Raji (cell line): ENCODE results near the gene C2orf68.

Experiments
- POLR2A ChIP-seq: IDR thresholded peaks from 2 replicates; pipeline ENCODE4 v1.6.1; 2011; ENCODE audit warnings: low read depth, low read length, control low read depth; ENCODE audit not compliant: insufficient read depth

The C2orf68 gene

DNA sequence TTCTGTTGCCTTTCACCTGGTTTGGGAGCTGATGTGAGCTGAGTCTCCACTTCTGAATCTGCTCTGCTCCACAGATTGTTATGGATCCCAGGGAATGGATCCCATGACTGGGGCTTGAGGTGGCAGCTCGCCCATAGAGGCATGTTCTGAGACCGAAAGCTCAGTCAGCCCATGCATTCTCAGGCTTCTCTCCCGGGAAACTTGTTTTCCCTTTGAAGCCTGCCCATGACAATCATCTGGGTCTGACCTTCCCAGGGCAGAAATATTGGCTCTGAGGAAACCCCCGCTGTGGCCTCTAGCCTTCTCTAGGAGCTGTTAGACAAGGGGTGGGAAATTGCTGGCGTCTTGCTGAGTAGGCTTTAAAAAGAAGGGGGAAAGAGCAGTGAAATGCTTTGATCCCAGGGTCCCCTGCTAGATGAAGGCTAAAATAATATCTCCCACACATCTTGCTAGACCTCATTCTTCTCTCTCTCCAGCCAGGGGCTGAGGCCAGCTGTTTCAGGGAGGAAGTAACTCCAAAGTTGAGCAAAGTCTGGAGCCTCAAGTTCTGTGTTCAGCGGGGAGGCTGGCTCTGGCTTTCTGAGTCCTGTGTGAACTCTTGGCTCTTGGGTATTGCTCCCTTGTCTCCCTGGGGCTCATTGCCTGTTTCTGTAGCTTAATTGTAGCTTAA is 32.5 kb downstream of the C2orf68 start:
- no peak for TF ChIP-seq POLR2A

DNA sequence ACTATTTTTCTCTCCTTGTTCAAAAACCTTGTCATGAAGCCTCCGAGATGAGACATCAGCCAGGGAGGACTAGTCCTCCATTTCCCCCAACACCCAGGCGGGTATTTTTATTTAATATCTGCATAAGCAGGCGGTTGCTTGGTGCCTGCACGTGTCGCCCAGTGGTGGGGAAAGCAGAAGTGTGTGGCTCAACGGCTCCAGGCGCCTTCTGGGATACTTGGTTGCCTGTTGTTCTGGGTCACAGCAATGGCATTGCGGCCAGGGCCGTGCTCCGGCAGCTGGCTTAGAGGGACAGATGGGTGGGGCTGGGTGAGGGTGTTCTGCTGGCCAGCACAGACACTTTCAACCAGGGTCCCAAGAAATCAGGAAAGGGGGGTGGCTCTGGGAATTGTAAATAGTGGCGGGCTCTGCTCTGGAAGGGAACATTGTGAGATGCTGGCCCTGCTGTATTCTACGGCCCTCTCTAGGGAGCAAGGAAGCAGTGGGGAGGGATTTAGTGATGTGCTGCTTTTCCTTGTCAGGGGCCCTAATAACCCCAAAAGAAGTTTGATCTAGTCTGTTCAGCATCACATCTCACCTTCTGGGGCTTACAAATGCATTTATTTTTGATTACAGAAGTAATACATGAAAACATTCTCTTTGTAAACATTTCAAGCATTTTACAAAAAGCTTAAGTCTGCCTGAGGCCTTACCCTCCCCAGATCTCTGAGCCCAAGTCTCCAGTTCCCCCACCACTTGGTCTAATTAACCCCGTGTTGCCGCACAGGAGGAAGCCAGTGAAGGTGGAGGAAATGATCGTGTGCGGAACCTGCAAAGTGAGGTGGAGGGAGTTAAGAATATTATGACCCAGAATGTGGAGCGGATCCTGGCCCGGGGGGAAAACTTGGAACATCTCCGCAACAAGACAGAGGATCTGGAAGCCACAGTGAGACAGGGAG is 33.4 kb downstream of the C2orf68 start:
- peak; percentile 43; the same call in 1 of the 2 replicates for TF ChIP-seq POLR2A

DNA sequence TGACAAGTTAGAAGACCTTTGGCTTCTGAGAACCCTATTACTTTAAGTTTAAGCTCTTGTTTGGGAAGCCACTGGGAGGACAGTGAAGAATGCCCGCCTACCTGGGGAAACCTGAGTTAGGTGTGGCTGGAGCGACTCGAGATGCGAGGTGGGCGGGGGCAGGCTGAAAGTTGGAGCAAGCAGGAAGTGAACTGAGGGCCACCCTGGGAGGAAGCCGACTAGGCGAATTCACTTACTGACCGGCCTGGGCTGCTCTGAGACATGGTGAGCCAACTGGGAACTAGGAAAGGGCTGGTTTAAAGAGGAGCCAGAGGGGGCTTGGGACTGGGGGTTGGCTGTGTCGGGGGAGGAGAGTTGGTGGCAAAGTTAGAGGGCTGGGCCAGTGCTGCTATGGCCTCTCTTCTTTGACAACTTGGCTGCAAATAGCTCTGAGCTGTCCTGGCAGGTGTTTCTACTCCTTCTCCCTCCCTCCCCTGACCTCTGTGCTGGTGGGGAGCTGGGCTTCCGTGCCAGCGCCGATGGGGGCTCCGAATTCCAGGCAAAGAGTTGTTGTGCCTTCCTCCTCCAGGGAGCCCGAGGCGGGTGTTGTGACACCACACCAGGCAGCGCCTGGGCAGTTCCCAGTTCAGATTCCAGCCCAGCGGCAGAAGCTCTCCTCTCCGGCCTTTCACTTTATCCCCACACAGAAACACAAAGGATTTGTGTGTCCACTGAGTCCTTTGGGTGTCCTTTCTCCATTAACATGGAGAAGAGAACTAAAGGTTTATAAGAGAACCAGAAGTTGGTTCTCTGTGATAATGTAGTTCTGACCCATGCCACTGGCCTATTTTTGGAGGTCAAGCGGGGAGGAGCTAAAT is 34.3 kb downstream of the C2orf68 start, which contains the start of gene VAMP8:
TSS of gene VAMP8 (plus strand) at position 201 of the 857 bp plus-strand sequence. CDS start at position 262, 61 bp downstream.
- TF ChIP-seq POLR2A, result peak; percentile 77

DNA sequence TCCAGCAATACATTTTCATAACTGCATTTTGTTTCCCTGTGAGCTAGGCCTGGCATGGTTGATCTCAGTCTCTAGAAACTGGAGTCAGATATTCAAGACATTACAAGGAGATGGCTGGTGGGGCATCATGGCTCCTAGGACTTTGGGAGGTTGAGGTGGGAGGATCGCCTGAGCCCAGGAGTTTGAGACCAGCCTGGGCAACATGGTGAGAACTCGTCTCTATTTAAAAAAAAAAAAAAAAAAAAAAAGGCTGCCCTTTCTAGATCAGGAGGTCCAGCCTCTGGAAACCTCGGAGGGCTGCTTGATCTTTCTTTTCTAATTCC is 34.8 kb downstream of the C2orf68 start:
- TF ChIP-seq POLR2A, result no peak

DNA sequence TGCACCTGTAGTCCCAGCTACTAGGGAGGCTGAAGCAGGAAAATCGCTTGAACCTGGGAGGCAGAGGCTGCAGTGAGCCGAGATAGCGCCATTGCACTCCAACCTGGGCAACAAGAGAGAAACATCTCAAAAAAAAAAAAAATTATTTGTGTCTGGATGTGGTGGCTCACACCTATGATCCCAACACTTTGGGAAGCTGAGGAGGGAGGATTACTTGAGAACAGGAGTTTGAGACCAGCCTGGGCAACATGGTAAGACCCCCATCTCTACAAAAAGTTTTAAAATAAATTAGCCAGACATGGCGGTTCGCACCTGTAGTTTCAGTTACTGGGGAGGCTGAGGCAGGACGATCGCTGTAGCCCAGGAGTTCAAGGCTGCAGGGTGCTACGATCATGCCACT is 36.1 kb downstream of the C2orf68 start:
- TF ChIP-seq POLR2A, result no peak

DNA sequence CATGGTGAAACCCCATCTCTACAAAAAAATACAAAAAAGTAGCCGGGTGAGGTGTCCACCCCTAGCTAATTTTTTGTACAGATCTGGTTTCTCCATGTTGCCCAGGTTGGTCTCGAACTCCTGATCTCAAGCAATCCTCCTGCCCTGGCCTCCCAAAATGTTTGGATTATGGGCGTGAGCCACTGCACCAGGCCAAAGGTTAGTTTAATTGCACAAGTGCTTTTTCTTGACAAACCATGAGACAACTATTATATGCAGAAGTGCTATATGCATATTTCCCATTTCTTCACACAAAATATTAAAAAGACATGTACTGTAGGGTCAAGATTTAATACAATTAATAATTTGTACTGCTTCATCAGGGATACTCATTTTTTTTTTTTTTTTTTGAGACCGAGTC is 45.6 kb downstream of the C2orf68 start:
- no peak for TF ChIP-seq POLR2A

DNA sequence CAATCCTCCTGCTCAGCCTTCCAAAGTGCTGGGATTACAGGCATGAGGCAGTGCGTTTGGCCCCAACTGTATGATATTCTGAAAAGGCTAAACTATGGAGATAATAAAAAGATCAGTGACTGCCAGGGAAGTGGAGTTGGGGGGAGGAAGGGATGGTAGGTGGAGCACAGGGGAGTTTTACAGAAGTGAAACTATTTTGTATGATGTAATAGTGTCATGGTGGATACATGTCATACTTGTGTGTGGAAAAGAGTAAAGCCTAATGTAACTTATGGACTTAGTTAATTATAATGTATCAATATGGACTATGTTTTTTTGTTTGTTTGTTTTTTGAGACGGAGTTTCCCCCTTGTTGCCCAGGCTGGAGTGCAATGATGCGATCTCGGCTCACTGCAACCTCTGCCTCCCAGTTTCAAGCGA is 47.7 kb downstream of the C2orf68 start:
- TF ChIP-seq POLR2A, result peak; percentile 21; the same call in 1 of the 2 replicates

DNA sequence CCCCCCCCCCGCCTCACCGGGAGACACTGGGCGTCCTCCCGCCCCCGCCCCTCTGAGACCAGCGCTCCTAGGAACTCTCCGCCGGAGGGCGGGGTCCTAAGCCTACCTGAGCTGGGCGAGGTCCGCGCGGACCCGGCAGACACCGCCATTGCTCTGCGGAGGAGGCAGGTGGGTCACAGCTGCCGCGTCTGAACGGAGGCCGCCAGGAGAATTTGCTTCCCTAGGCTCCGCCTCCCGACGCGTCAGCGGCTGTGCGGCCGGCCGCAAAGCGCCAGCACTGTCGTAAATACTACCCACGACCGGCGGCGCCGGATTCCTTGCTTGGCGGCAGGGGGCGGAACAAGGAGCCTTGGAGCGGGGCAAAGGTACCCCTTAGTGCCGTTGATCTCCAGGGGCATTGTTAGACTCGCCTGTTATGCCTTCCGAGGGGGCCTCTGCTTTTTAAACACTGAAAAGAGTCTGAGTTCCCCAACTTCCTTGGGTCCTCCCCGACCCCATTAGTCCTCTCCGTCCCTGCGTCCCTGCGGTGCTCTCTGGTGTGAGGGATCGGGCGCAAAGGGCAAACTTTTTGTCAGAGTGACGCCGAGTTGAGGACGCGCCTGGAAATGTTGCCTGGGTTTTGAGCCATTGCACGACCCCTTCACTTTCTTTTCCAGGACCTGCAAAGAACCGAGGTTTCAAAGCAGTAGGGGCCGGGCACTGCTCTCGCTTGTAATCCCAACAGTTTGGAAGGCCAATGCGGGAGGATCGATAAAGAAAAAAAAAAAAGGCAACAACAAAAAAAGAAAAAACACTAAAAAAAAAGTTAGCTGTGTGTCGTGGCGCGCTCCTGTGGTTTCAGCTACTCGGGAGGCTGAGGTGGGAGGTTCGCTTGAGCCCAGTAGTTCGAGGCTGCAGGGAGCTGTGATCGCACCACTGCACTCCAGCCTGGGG is 50.3 kb downstream of the C2orf68 start, which contains the start of gene GGCX:
TSS of gene GGCX (minus strand) at position 214 of the 933 bp plus-strand sequence. CDS start at position 149, 65 bp downstream.
- TF ChIP-seq POLR2A, result peak; percentile 97

DNA sequence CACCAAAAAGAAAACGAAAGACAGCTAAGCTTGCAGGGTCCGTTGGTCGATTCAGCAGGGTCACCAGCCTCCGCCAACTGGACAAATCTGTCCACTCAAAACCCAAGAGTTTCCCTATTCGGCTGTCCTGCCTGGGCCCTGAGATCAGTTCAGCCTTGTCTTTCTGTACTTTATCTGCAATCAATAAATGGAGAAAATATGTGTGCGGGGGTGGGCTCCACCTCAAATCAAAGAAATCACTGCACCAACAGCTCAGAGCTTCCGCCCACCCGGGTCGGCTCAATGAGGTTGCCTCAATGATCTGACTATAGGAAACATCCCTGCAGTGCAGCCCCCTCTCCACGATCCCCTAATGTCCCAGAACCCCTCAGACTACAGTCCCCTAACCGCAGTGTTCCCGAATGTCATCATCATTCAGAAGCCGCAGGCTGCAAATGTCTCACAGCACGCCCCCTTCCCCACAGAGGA is 51.0 kb downstream of the C2orf68 start:
- no peak for TF ChIP-seq POLR2A

DNA sequence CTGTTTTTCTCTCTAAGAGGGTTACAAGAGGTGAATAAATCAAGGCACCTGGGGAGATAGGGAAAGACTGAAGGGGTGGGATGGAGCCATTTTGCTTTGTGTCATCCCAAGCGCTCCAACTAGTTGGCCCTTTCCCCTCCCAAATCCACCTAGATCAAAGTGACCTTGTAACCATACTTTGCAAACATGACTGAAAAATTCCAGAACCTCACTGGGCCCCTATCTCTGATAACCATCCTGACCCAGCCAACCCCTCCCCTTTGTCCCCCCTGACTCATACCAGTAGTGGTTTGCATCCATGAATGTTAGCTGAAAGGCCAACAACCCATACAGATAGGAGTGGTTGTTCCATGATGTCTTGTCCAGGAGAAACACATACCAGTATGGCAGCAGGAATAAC is 53.7 kb downstream of the C2orf68 start:
- no peak for TF ChIP-seq POLR2A

DNA sequence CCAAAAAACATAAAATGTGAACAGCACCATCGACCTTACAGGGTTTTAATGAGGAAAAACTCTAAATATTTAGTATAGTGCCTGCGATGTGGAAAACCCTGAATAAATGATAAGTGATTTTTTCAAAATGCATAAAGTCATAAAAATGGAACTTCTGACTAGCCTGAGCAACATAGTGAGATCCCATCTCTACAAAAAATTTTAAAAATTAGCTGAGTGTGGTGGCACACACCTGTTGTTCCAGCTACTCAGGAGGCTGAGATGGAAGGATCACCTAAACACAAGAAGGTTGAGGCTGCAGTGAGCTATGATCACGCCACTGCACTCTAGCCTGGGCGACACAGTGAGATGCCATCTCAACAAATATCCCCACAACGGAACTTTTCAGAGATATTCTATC is 54.7 kb downstream of the C2orf68 start:
- no peak for TF ChIP-seq POLR2A
